A549 treated with CORT108297 at 1 μM for 4 hours (cell line): ENCODE data around the gene GPR137C. TPM values are rescaled to one million over a fixed set of nuclear protein-coding genes. Genes with fewer than 3 reads are reported as not detected.

ENCODE experiments used
- total RNA-seq: library from RNA; stranded (reverse); fragments of 200-300 nt; extraction: Qiagen RNA extraction; gene quantifications from 5 replicates; pipeline ENCODE4 v1.2.3, GENCODE V29; 2022

Gene GPR137C
- 0.07 to 0.16 TPM (median 0.10 TPM) in 5 replicates for total RNA-seq

GRCh38 chr14:52552063-52552988, at the start of gene GPR137C, which contains the start of gene TXNDC16:
TSS of gene GPR137C (plus strand) at chr14:52552836. CDS start at chr14:52553148, 312 bp downstream.
TSS of gene TXNDC16 (minus strand) at chr14:52552505. CDS start at chr14:52543557, 8,948 bp downstream.

Other genes starting within 250 kb of the GPR137C start
- 1.6 to 2.5 TPM (median 1.8 TPM) in 5 replicates for gene PTGER2, start 238.5 kb upstream of the GPR137C start, total RNA-seq
- 0.80 to 1.2 TPM (median 1.2 TPM) in 5 replicates for gene TXNDC16, start 331 bp upstream of the GPR137C start, total RNA-seq
- gene ERO1A, start 142.7 kb downstream of the GPR137C start, total RNA-seq = 45.7 to 60.3 TPM (median 52.2 TPM) in 5 replicates
- gene PSMC6, start 154.4 kb downstream of the GPR137C start, total RNA-seq = 79.0 to 123 TPM (median 84.1 TPM) in 5 replicates
- gene STYX, start 177.3 kb downstream of the GPR137C start, total RNA-seq = 4.8 to 6.0 TPM (median 5.6 TPM) in 5 replicates
- gene GNPNAT1, start 238.8 kb downstream of the GPR137C start, total RNA-seq = 41.5 to 47.2 TPM (median 45.3 TPM) in 5 replicates